Measurements from ENCODE around the gene AKR7A3. TPM values are rescaled to one million over a fixed set of nuclear protein-coding genes. Genes with fewer than 3 reads are reported as not detected.

AKR7A3 gene
- polyA plus RNA-seq, 1 of the 3 experiments (the other 2 are of a cell fraction): 0.38 TPM

GRCh38 chr1:19312782-19313635 is 24.4 kb upstream of the AKR7A3 start:
- peaks cover 2 to 6% of the 10 kb centered on the region in 2 experiments for H3K36me3 ChIP-seq (replicated peaks in 1 of 2; ENCODE audit: control insufficient read depth in 1 of 2, insufficient read depth in 2 of 2, low read length in 1 of 2)
- H3K27ac ChIP-seq (ENCODE audit: low read depth in 2 of 2, low read length in 1 of 2): peak overlapping the region; percentile 70 to 71; a peak in 2 of 4 replicates
- peaks cover 5 to 26% of the 10 kb centered on the region in 2 experiments; a peak in 1 of 4 replicates for H3K4me1 ChIP-seq (ENCODE audit: control insufficient read depth in 1 of 2, insufficient read depth in 2 of 2, low read depth in 1 of 2, low read length in 1 of 2)
- TF ChIP-seq SMC3 (IDR thresholded peaks at IDR 0.05; ENCODE audit: low read depth, low read length) (no peak), POLR2AphosphoS5 (IDR thresholded peaks at IDR 0.05; ENCODE audit: low read depth, low read length) (0 out of 2 replicates have a peak, but pooled peaks have one; percentile 4)
- peak overlapping the region; percentile 76 to 82 for H3K4me3 ChIP-seq (ENCODE audit: low read depth in 2 of 2, low read length in 1 of 2)
- H3K4me2 ChIP-seq: peak overlapping the region; percentile 98
- CTCF ChIA-PET: interaction anchor here (0.6 to 2.4 kb wide), 10 partner anchors 10 to 370 kb away, joined by 3 to 8 read pairs (median 4); partner anchors contain the start of gene NBL1
- WGBS (ENCODE audit: low lambda C conversion rate): 84% methylated on average over 10 of the region's 20 CpGs
- H3K9ac ChIP-seq: peak overlapping the region; percentile 88
- no peaks in the 10 kb centered on the region for H3K9me2 ChIP-seq
- no peaks in the 10 kb centered on the region for H3F3A ChIP-seq (replicated peaks; ENCODE audit: insufficient read depth)
- POLR2A ChIA-PET: interaction anchor here (1.0 to 2.0 kb wide), 3 partner anchors 9 to 17 kb away, joined by 3 to 4 read pairs (median 4); no protein-coding TSS in a partner anchor
- no peaks in the 10 kb centered on the region for H3K27me3 ChIP-seq (ENCODE audit: insufficient read depth)
- H3K9me3 ChIP-seq: no peaks in the 10 kb centered on the region
- peaks cover 73% of the 10 kb centered on the region for H3K79me2 ChIP-seq (ENCODE audit: insufficient read depth)
- peaks cover 19% of the 10 kb centered on the region for H4K20me1 ChIP-seq (ENCODE audit: insufficient read depth)
- H2AFZ ChIP-seq (ENCODE audit: low read depth): peak overlapping the region; percentile 21; the same call in 1 of the 2 replicates
- DNase-seq: no peak

GRCh38 chr1:19311931-19312781 is 23.6 kb upstream of the AKR7A3 start, which contains the start of the genes AKR7A2 and SLC66A1:
Gene AKR7A2 (minus strand): TSS chr1:19312144. CDS start chr1:19312124, 20 bp downstream.
Gene SLC66A1 (plus strand): TSS chr1:19312326. CDS start chr1:19317678, 5,352 bp downstream.
- Histone ChIP-seq H3K27me3 (ENCODE audit: insufficient read depth) (no peaks in the 10 kb centered on the region), H3K79me2 (ENCODE audit: insufficient read depth) (peaks cover 71% of the 10 kb centered on the region), H3K4me1 (ENCODE audit: control insufficient read depth in 1 of 2, insufficient read depth in 2 of 2, low read depth in 1 of 2, low read length in 1 of 2) (peaks cover 5 to 25% of the 10 kb centered on the region in 2 experiments; a peak in 1 of 4 replicates), H3K9me2 (no peaks in the 10 kb centered on the region), H3K9me3 (no peaks in the 10 kb centered on the region), H4K20me1 (ENCODE audit: insufficient read depth) (peaks cover 19% of the 10 kb centered on the region), H3K4me2 (peak within 1 kb of the TSS; percentile 98), H3K36me3 (replicated peaks in 1 of 2; ENCODE audit: control insufficient read depth in 1 of 2, insufficient read depth in 2 of 2, low read length in 1 of 2) (peaks cover 3 to 13% of the 10 kb centered on the region in 2 experiments), H3K9ac (peak within 1 kb of the TSS; percentile 88), H3F3A (replicated peaks; ENCODE audit: insufficient read depth) (no peaks in the 10 kb centered on the region), H3K27ac (ENCODE audit: low read depth in 2 of 2, low read length in 1 of 2) (peak within 1 kb of the TSS; percentile 70 to 71), H3K4me3 (ENCODE audit: low read depth in 2 of 2, low read length in 1 of 2) (peak within 1 kb of the TSS; percentile 82 to 85), H2AFZ (ENCODE audit: low read depth) (peak within 1 kb of the TSS; percentile 64)
- POLR2A ChIA-PET: interaction anchor here (0.7 to 2.0 kb wide), 4 partner anchors 10 to 43 kb away, joined by 3 to 4 read pairs (median 4); no protein-coding TSS in a partner anchor
- CTCF ChIA-PET: interaction anchor here (0.6 to 2.4 kb wide), 10 partner anchors 11 to 370 kb away, joined by 3 to 8 read pairs (median 4); partner anchors contain the start of gene NBL1
- WGBS (ENCODE audit: low lambda C conversion rate): 0% methylated on average over 15 of the region's 105 CpGs
- DNase-seq: peak; percentile 100
- TF ChIP-seq MXI1 (IDR thresholded peaks at IDR 0.05; ENCODE audit: low read depth, low read length) (peak; percentile 77), EP300 (IDR thresholded peaks at IDR 0.05; ENCODE audit: borderline replicate concordance in 1 of 2, low read depth in 1 of 2, low read length in 1 of 2) (no peak), IRF3 (IDR thresholded peaks at IDR 0.05; ENCODE audit: low read depth, low read length) (no peak), TCF12 (IDR thresholded peaks at IDR 0.05) (no peak), FOSL2 (IDR thresholded peaks at IDR 0.05; ENCODE audit: borderline replicate concordance, low read depth) (peak; percentile 34; the same call in 1 of the 2 replicates), NRF1 (IDR thresholded peaks at IDR 0.05; ENCODE audit: low read depth, low read length) (peak; percentile 86), ELF1 (IDR thresholded peaks at IDR 0.05) (no peak), FOXM1 (IDR thresholded peaks at IDR 0.05; ENCODE audit: low read depth) (no peak), RXRA (IDR thresholded peaks at IDR 0.05; ENCODE audit: borderline replicate concordance, low read depth) (no peak), EZH2phosphoT487 (IDR thresholded peaks at IDR 0.05; ENCODE audit: borderline replicate concordance, low read depth) (no peak), GATA2 (CRISPR knock-in tag; IDR thresholded peaks at IDR 0.05) (no peak), FOXJ3 (CRISPR knock-in tag; IDR thresholded peaks at IDR 0.05) (no peak), REST (IDR thresholded peaks at IDR 0.05; ENCODE audit: low read depth, low read length) (0 out of 2 replicates have a peak, but pooled peaks have one; percentile 6), CTCF (IDR thresholded peaks at IDR 0.05) (no peak), MEF2A (IDR thresholded peaks at IDR 0.05; ENCODE audit: borderline replicate concordance, low read depth) (no peak)
